H1 (cell line): ENCODE measurements around the gene GDNF. TPM values are rescaled to one million over a fixed set of nuclear protein-coding genes. Genes with fewer than 3 reads are reported as not detected.

Experiments
- CTCF ChIA-PET: fragments of 300-600 bp; sonication (Branson Sonifier 250); formaldehyde crosslinking; loops from one replicate; lab custom pipeline; 2021; ENCODE audit not compliant: partially characterized antibody; lab: Charles Lee
- POLR2A ChIA-PET: fragments of 300-600 bp; sonication (Branson Sonifier 250); formaldehyde crosslinking; loops from one replicate; lab custom pipeline; 2021; ENCODE audit warnings: inconsistent platforms; ENCODE audit not compliant: partially characterized antibody; lab: Charles Lee
- DNase-seq, 2 experiments: peaks; one replicate each; pipeline versions ENCODE4 v3.0.0 to v3.0.0-alpha.2; 2010 to 2022; ENCODE audit warnings: low spot score in 2 of 2, low read depth in 1 of 2, mixed read lengths in 1 of 2
- FAIRE-seq: peaks from 2 replicates; lab custom pipeline; 2011; peaks lifted over from hg19 to GRCh38; lab: Jason Lieb, UNC
- H2AFZ ChIP-seq: 2 replicates; pipeline ENCODE4 v1.8.1; 2012; ENCODE audit warnings: low read length, inconsistent platforms
- H2AK5ac ChIP-seq: 2 replicates; pipeline ENCODE4 v1.6.1; 2013; ENCODE audit warnings: low read depth, low read length
- H2BK120ac ChIP-seq: replicated peaks from 2 replicates; pipeline ENCODE3; 2013; ENCODE audit warnings: low read depth, low read length, inconsistent platforms
- H2BK12ac ChIP-seq: 2 replicates; pipeline ENCODE4 v1.6.1; 2013; ENCODE audit warnings: low read depth, low read length
- H2BK15ac ChIP-seq: 2 replicates; pipeline ENCODE4 v1.6.1; 2013; ENCODE audit warnings: low read length
- H2BK20ac ChIP-seq: 2 replicates; pipeline ENCODE4 v1.6.1; 2013; ENCODE audit warnings: low read length
- H2BK5ac ChIP-seq: 2 replicates; pipeline ENCODE4 v1.6.1; 2013; ENCODE audit warnings: low read depth, low read length
- H3K14ac ChIP-seq: 2 replicates; pipeline ENCODE4 v1.6.1; 2013; ENCODE audit warnings: inconsistent platforms; ENCODE audit not compliant: insufficient read length
- H3K18ac ChIP-seq: 2 replicates; pipeline ENCODE4 v1.6.1; 2013; ENCODE audit warnings: low read length; ENCODE audit errors: extremely low read depth
- H3K23ac ChIP-seq: 2 replicates; pipeline ENCODE4 v1.6.1; 2013; ENCODE audit warnings: inconsistent platforms; ENCODE audit not compliant: insufficient read length
- H3K23me2 ChIP-seq: 2 replicates; pipeline ENCODE4 v1.6.1; 2013; ENCODE audit warnings: low read depth, low read length
- H3K27ac ChIP-seq: 2 replicates; pipeline ENCODE4 v1.6.1; 2011; ENCODE audit warnings: low read depth, low read length, inconsistent platforms
- H3K27me3 ChIP-seq, 4 experiments: replicated peaks in 1 of 4; 1 replicate in 1 of 4; 2 replicates in 3 of 4; pipeline versions ENCODE4 v1.6.1 to v1.8.1; 2011 to 2013; ENCODE audit warnings: low read length in 3 of 4, mild to moderate bottlenecking in 3 of 4, inconsistent platforms in 2 of 4, mixed read lengths in 2 of 4, moderate library complexity in 1 of 4; ENCODE audit not compliant: control insufficient read depth in 3 of 4, insufficient read depth in 3 of 4; ENCODE audit errors: extremely low read depth in 1 of 4
- H3K36me3 ChIP-seq, 4 experiments: 2 replicates each; pipeline versions ENCODE4 v1.6.1 to v1.8.1; 2011 to 2013; ENCODE audit warnings: mild to moderate bottlenecking in 4 of 4, low read length in 3 of 4, moderate library complexity in 2 of 4, control low read depth in 1 of 4, inconsistent platforms in 1 of 4; ENCODE audit not compliant: insufficient read depth in 4 of 4, control insufficient read depth in 2 of 4
- H3K4ac ChIP-seq: replicated peaks from 2 replicates; pipeline ENCODE3; 2013; ENCODE audit warnings: low read length, low read depth, mixed read lengths, inconsistent platforms; ENCODE audit not compliant: insufficient read length
- H3K4me1 ChIP-seq, 4 experiments: replicated peaks in 1 of 4; 1 replicate in 1 of 4; 2 replicates in 3 of 4; pipeline versions ENCODE4 v1.6.1 to v1.8.1; 2011 to 2013; ENCODE audit warnings: low read length in 3 of 4, inconsistent platforms in 2 of 4, mixed read lengths in 1 of 4; ENCODE audit not compliant: insufficient read depth in 4 of 4, control insufficient read depth in 3 of 4
- H3K4me2 ChIP-seq, 2 experiments: 2 replicates each; pipeline versions ENCODE4 v1.6.1 to v1.8.1; 2011 to 2013; ENCODE audit warnings: low read depth in 2 of 2, low read length in 2 of 2, control low read depth in 1 of 2, inconsistent platforms in 1 of 2, mild to moderate bottlenecking in 1 of 2; ENCODE audit not compliant: insufficient read depth in 1 of 2
- H3K4me3 ChIP-seq, 4 experiments: fragments of 200-600, 300-600 bp in 1 of 4; sonication (generic), shearing (Covaris generic), sonication (Bioruptor Twin) in 1 of 4; 2 replicates each; pipeline versions ENCODE4 v1.5.1 to v1.8.1; 2011 to 2016; ENCODE audit warnings: low read length in 4 of 4, low read depth in 3 of 4, control low read depth in 2 of 4, inconsistent platforms in 2 of 4, mild to moderate bottlenecking in 2 of 4, mixed read lengths in 1 of 4, moderate library complexity in 1 of 4; ENCODE audit not compliant: insufficient read depth in 2 of 4; ENCODE audit errors: extremely low read depth in 1 of 4
- H3K56ac ChIP-seq: replicated peaks from 2 replicates; pipeline ENCODE3; 2013; ENCODE audit warnings: low read depth, mild to moderate bottlenecking, mixed read lengths, low read length, inconsistent platforms; ENCODE audit not compliant: insufficient read length
- H3K79me1 ChIP-seq: 2 replicates; pipeline ENCODE4 v1.6.1; 2013; ENCODE audit warnings: low read depth, low read length, control low read depth
- H3K79me2 ChIP-seq, 2 experiments: 2 replicates each; pipeline versions ENCODE4 v1.6.1 to v1.8.1; 2012 to 2013; ENCODE audit warnings: low read length in 2 of 2, mild to moderate bottlenecking in 2 of 2, inconsistent platforms in 1 of 2; ENCODE audit not compliant: insufficient read depth in 2 of 2, control insufficient read depth in 1 of 2
- H3K9ac ChIP-seq, 4 experiments: replicated peaks in 1 of 4; 1 replicate in 1 of 4; 2 replicates in 3 of 4; pipeline versions ENCODE4 v1.6.1 to v1.8.1; 2011 to 2013; ENCODE audit warnings: low read depth in 3 of 4, low read length in 3 of 4, control low read depth in 2 of 4, mild to moderate bottlenecking in 2 of 4, moderate library complexity in 2 of 4, inconsistent platforms in 1 of 4; ENCODE audit errors: extremely low read depth in 1 of 4
- H3K9me3 ChIP-seq, 2 experiments: 2 replicates each; pipeline versions ENCODE4 v1.6.1 to v1.8.1; 2012 to 2013; ENCODE audit warnings: mild to moderate bottlenecking in 2 of 2, moderate library complexity in 2 of 2, control low read depth in 1 of 2, inconsistent platforms in 1 of 2, low read depth in 1 of 2, low read length in 1 of 2, mixed read lengths in 1 of 2; ENCODE audit not compliant: insufficient read depth in 2 of 2
- H4K20me1 ChIP-seq, 2 experiments: replicated peaks in 1 of 2; 2 replicates each; pipeline versions ENCODE3 to v1.8.1; 2011 to 2013; ENCODE audit warnings: inconsistent platforms in 2 of 2, low read length in 2 of 2, mild to moderate bottlenecking in 1 of 2; ENCODE audit not compliant: insufficient read depth in 2 of 2, control insufficient read depth in 1 of 2
- H4K5ac ChIP-seq: 2 replicates; pipeline ENCODE4 v1.6.1; 2013; ENCODE audit warnings: low read length, low read depth, mixed read lengths, inconsistent platforms; ENCODE audit not compliant: insufficient read length
- H4K8ac ChIP-seq: 2 replicates; pipeline ENCODE4 v1.8.0; 2013; ENCODE audit warnings: mild to moderate bottlenecking, moderate library complexity, low read length, inconsistent platforms; ENCODE audit not compliant: insufficient read depth; ENCODE audit errors: extremely low read depth
- H4K91ac ChIP-seq: replicated peaks from 2 replicates; pipeline ENCODE3; 2013; ENCODE audit warnings: low read length, mixed read lengths, inconsistent platforms; ENCODE audit not compliant: insufficient read length
- BRCA1 ChIP-seq: IDR thresholded peaks from 2 replicates; pipeline ENCODE4 v1.6.1; 2012; ENCODE audit warnings: low read depth, low read length, improper control_type of control experiment
- CHD2 ChIP-seq: IDR thresholded peaks from 2 replicates; pipeline ENCODE4 v1.6.1; 2012; ENCODE audit warnings: low read length, improper control_type of control experiment
- CTBP2 ChIP-seq: IDR thresholded peaks from 2 replicates; pipeline ENCODE4 v1.7.0; 2011; ENCODE audit warnings: borderline replicate concordance, mild to moderate bottlenecking, moderate library complexity, mixed read lengths, low read length; ENCODE audit not compliant: insufficient read depth, insufficient read length
- GABPA ChIP-seq: IDR thresholded peaks from 2 replicates; pipeline ENCODE4 v1.6.1; 2011; ENCODE audit warnings: mild to moderate bottlenecking, low read length, moderate library complexity, borderline replicate concordance; ENCODE audit not compliant: insufficient read depth
- HDAC2 ChIP-seq, 2 experiments: fragments of 300-600 bp in 1 of 2; sonication (generic) in 1 of 2; IDR thresholded peaks; 2 replicates each; pipeline ENCODE4 v1.6.1; 2011 to 2012; ENCODE audit warnings: low read depth in 2 of 2, low read length in 2 of 2, mild to moderate bottlenecking in 2 of 2, moderate library complexity in 2 of 2, borderline replicate concordance in 1 of 2, inconsistent platforms in 1 of 2
- POLR2A ChIP-seq, 2 experiments: IDR thresholded peaks; 1 replicate in 1 of 2; 2 replicates in 1 of 2; pipeline ENCODE4 v1.6.1; 2011; ENCODE audit warnings: low read depth in 2 of 2, low read length in 2 of 2, mild to moderate bottlenecking in 2 of 2; ENCODE audit errors: control extremely low read depth in 1 of 2
- SP4 ChIP-seq: IDR thresholded peaks from 2 replicates; pipeline ENCODE4 v1.6.1; 2012; ENCODE audit warnings: low read length, inconsistent platforms
- SUZ12 ChIP-seq: fragments of 200-600 bp; sonication (generic); IDR thresholded peaks from 2 replicates; pipeline ENCODE4 v1.6.1; 2012; ENCODE audit warnings: mild to moderate bottlenecking, inconsistent platforms, low read length, moderate library complexity, mixed read lengths
- TEAD4 ChIP-seq: IDR thresholded peaks from 2 replicates; pipeline ENCODE4 v1.6.1; 2012; ENCODE audit warnings: low read depth, low read length, inconsistent platforms, mixed read lengths
- WGBS, 2 experiments: shearing (Covaris generic) in 1 of 2; methylation state at CpG; one replicate each; pipeline versions ENCODE4 v1.1.6 to v1.1.7; 2013 to 2015; ENCODE audit warnings: low lambda C conversion rate in 2 of 2, mixed read lengths in 2 of 2, inconsistent platforms in 1 of 2, low coverage in 1 of 2, missing lambda C conversion rate in 1 of 2; ENCODE audit not compliant: insufficient replicate concordance in 2 of 2, insufficient coverage in 1 of 2, insufficient read length in 1 of 2; ENCODE audit errors: extremely low coverage in 1 of 2, missing lambda C conversion rate in 1 of 2; 5-methylcytosine and 5-hydroxymethylcytosine counted together
- polyA plus RNA-seq, 7 experiments: library from polyadenylated mRNA; depleted of rRNA in 3 of 7; stranded (reverse) in 5 of 7; unstranded in 2 of 7; fragments of >200 nt in 5 of 7; fragments of 200-250 nt in 2 of 7; gene quantifications; 1 replicate in 5 of 7; 2 replicates in 1 of 7; 4 replicates in 1 of 7; pipeline versions ENCODE4 v1.2.1 to v1.2.3, GENCODE V29; 2011 to 2013; ENCODE audit warnings: missing spikeins in 2 of 7, mixed read lengths in 2 of 7
- total RNA-seq: library from RNA; stranded (reverse); fragmentation: NEBNext Ultra II Directional; extraction: Animal tissue kit (Norgen Biotek cat#: 25700); gene quantifications from 2 replicates; pipeline ENCODE4 v1.2.1, GENCODE V29; 2021
- TF ChIP-seq, protein P1 (sequence below): IDR thresholded peaks from 2 replicates; pipeline ENCODE4 v1.6.1; 2012; ENCODE audit warnings: inconsistent platforms

The GDNF gene
- total and polyA plus RNA-seq, 2 of the 8 experiments (the other 6 are each of a cell fraction or from before 2014, with no cell fraction given): 0.15 to 2.0 TPM

DNA sequence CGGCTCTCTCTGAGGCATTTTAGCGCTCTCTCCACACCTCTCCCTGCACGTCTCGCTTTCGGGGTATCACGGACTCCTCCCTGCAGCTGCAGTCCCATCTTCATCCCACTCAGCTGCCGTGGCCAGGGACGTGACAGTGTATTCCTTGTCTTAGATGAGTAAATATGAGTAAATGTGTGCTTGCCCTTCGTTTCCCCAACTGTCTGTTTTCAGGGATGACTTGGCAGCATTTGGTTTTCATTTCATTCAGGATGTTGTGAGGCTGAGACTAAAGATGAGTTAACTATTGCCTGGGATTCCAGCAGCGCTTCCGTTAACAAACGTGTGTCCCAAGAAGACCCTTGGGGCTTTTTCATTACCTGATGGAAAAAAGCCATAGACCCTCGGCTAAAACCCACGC is 29.5 kb downstream of the GDNF start:
- Histone ChIP-seq H2BK120ac (no peak overlapping the region), H3K36me3 (no peaks in the 10 kb centered on the region), H2AFZ (no peak overlapping the region; the same call in 1 of the 2 replicates), H3K9ac (no peak overlapping the region), H3K14ac (no peak overlapping the region), H3K4me3 (no peak overlapping the region), H3K27ac (no peak overlapping the region), H3K4me1 (no peaks in the 10 kb centered on the region; a peak in 1 of 7 replicates), H3K56ac (no peak overlapping the region), H3K79me1 (0 out of 2 replicates have a peak, but pooled peaks cover 2% of the 10 kb centered on the region), H4K8ac (no peak overlapping the region), H4K91ac (no peak overlapping the region), H4K5ac (no peak overlapping the region), H3K23me2 (no peaks in the 10 kb centered on the region), H3K18ac (no peak overlapping the region), H2BK15ac (no peak overlapping the region), H3K27me3 (no peaks in the 10 kb centered on the region), H2BK20ac (no peak overlapping the region), H3K4ac (no peak overlapping the region), H3K23ac (no peak overlapping the region), H3K4me2 (no peak overlapping the region), H4K20me1 (no peaks in the 10 kb centered on the region), H2BK5ac (no peak overlapping the region), H2BK12ac (no peak overlapping the region), H3K79me2 (no peaks in the 10 kb centered on the region), H2AK5ac (no peak overlapping the region), H3K9me3 (no peaks in the 10 kb centered on the region)
- WGBS, 2 experiments: 94% methylated on average over 14 of the region's 14 CpGs; no CpG with 5 or more reads in 1 of the 2 experiments
- TF ChIP-seq CHD2: no peak
- no peak for TF ChIP-seq CTBP2
- no peak for TF ChIP-seq HDAC2 (IDR thresholded peaks at IDR 0.05; ENCODE audit: borderline replicate concordance in 1 of 2, low read depth in 2 of 2, low read length in 2 of 2)
- no peak for TF ChIP-seq SP4
- TF ChIP-seq, protein P1, sequence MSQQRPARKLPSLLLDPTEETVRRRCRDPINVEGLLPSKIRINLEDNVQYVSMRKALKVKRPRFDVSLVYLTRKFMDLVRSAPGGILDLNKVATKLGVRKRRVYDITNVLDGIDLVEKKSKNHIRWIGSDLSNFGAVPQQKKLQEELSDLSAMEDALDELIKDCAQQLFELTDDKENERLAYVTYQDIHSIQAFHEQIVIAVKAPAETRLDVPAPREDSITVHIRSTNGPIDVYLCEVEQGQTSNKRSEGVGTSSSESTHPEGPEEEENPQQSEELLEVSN: no peak
- TF ChIP-seq GABPA: no peak
- TF ChIP-seq SUZ12: no peak
- no peak for TF ChIP-seq POLR2A (IDR thresholded peaks at IDR 0.05; ENCODE audit: control extremely low read depth in 1 of 2, low read depth in 2 of 2, low read length in 2 of 2)
- TF ChIP-seq BRCA1: no peak
- TF ChIP-seq TEAD4: no peak
- no peak for FAIRE-seq
- POLR2A ChIA-PET: no interaction called here
- no peak for DNase-seq
- CTCF ChIA-PET: interaction anchor here (1.0 to 1.3 kb wide), 3 partner anchors 8 to 188 kb away, joined by 3 to 6 read pairs (median 4); no protein-coding TSS in a partner anchor
